PC-9 (cell line): ENCODE measurements around the gene CCNL2. TPM values are rescaled to one million over a fixed set of nuclear protein-coding genes. Genes with fewer than 3 reads are reported as not detected.

Source experiments
- BruUV-seq: library from RNA; stranded (reverse); fragments of 400-500 nt; replicated peaks from 2 replicates; lab custom pipeline; 2021; lab: Mats Ljungman, UMichigan
- CTCF ChIA-PET: fragments of 300-600 bp; sonication (Branson Sonifier 250); formaldehyde crosslinking; loops from one replicate; lab custom pipeline; 2022; ENCODE audit warnings: antibody characterized with exemption; lab: Charles Lee
- POLR2A ChIA-PET: fragments of 300-600 bp; sonication (Branson Sonifier 250); formaldehyde crosslinking; loops from one replicate; lab custom pipeline; 2022; ENCODE audit warnings: antibody characterized with exemption; ENCODE audit not compliant: unreplicated experiment; lab: Charles Lee
- DNase-seq, 2 experiments: peaks; one replicate each; pipeline versions ENCODE4 v3.0.0 to v3.0.0-alpha.2; 2015 to 2022; ENCODE audit warnings: mixed read lengths in 1 of 2
- H2AFZ ChIP-seq: fragments of 200-600 bp; sonication (generic); 2 replicates; pipeline ENCODE4 v1.8.1; 2017; ENCODE audit warnings: antibody characterized with exemption
- H3F3A ChIP-seq: fragments of 200-600 bp; sonication (generic); 2 replicates; pipeline ENCODE4 v1.8.1; 2017; ENCODE audit warnings: antibody characterized with exemption, mild to moderate bottlenecking, low read depth; ENCODE audit not compliant: insufficient read depth
- H3K27ac ChIP-seq: fragments of 200-600 bp; sonication (generic); 2 replicates; pipeline ENCODE4 v1.6.1; 2016; ENCODE audit warnings: mixed run types
- H3K27me3 ChIP-seq: fragments of 200-600 bp; sonication (generic); 2 replicates; pipeline ENCODE4 v1.6.1; 2016; ENCODE audit warnings: low read depth, mixed run types; ENCODE audit not compliant: insufficient read depth
- H3K36me3 ChIP-seq: fragments of 200-600 bp; sonication (generic); 2 replicates; pipeline ENCODE4 v1.6.1; 2016; ENCODE audit warnings: low read depth, mixed run types
- H3K4me1 ChIP-seq: fragments of 200-600 bp; sonication (generic); replicated peaks from 2 replicates; pipeline ENCODE4 v1.6.1; 2016; ENCODE audit warnings: mixed run types; ENCODE audit not compliant: insufficient read depth
- H3K4me2 ChIP-seq: fragments of 200-600 bp; sonication (generic); 2 replicates; pipeline ENCODE4 v1.6.1; 2017; ENCODE audit warnings: mixed run types
- H3K4me3 ChIP-seq: fragments of 200-600 bp; sonication (generic); 2 replicates; pipeline ENCODE4 v1.6.1; 2016; ENCODE audit warnings: mixed run types
- H3K79me2 ChIP-seq: fragments of 200-600 bp; sonication (generic); 2 replicates; pipeline ENCODE4 v1.6.1; 2017; ENCODE audit warnings: low read depth, mixed run types
- H3K9me2 ChIP-seq: fragments of 200-600 bp; sonication (generic); 2 replicates; pipeline ENCODE4 v1.8.1; 2017; ENCODE audit warnings: mild to moderate bottlenecking; ENCODE audit not compliant: insufficient read depth
- H3K9me3 ChIP-seq: fragments of 200-600 bp; sonication (generic); 2 replicates; pipeline ENCODE4 v1.8.1; 2016; ENCODE audit warnings: low read depth; ENCODE audit not compliant: insufficient read depth
- H4K20me1 ChIP-seq: fragments of 200-600 bp; sonication (generic); 2 replicates; pipeline ENCODE4 v1.8.1; 2017; ENCODE audit not compliant: insufficient read depth
- CTCF ChIP-seq: fragments of 200-600 bp; sonication (generic); conservative IDR thresholded peaks from 2 replicates; pipeline ENCODE4 v1.6.1; 2017; ENCODE audit warnings: mixed run types, antibody characterized with exemption, mild to moderate bottlenecking, moderate library complexity
- EZH2 ChIP-seq: fragments of 200-600 bp; sonication (generic); IDR thresholded peaks from 2 replicates; pipeline ENCODE4 v1.8.0; 2017; ENCODE audit warnings: antibody characterized with exemption, low read depth
- intact Hi-C: fragments of 100-400 bp; cut with micrococcal nuclease; formaldehyde crosslinking; loops from one replicate; pipeline ENCODE4 v1.10.0; 2022; ENCODE audit not compliant: unreplicated experiment
- total RNA-seq: library from RNA; stranded (reverse); gene quantifications from 2 replicates; pipeline ENCODE4 v1.2.3, GENCODE V29; 2021

Gene CCNL2
- total RNA-seq, 1 experiment from 2014 or later, result 162 TPM

GRCh38 chr1:1357871-1358432 lies 41.2 kb downstream of the CCNL2 start:
- Histone ChIP-seq H3F3A (peaks cover 33% of the 10 kb centered on the region; the same call in 1 of the 2 replicates), H3K4me3 (no peak overlapping the region), H3K27me3 (no peaks in the 10 kb centered on the region), H3K4me2 (no peak overlapping the region), H3K4me1 (peaks cover 24% of the 10 kb centered on the region), H3K36me3 (no peaks in the 10 kb centered on the region), H3K9me3 (no peaks in the 10 kb centered on the region), H2AFZ (no peak overlapping the region), H3K79me2 (no peaks in the 10 kb centered on the region), H4K20me1 (no peaks in the 10 kb centered on the region), H3K9me2 (no peaks in the 10 kb centered on the region), H3K27ac (no peak overlapping the region)
- POLR2A ChIA-PET, result no interaction called here
- DNase-seq, result peak in 1 of 2 experiments; percentile 25
- no peak for TF ChIP-seq EZH2
- no peak for TF ChIP-seq CTCF
- intact Hi-C loops, result no loop called here
- CTCF ChIA-PET, result no interaction called here
- no TSS peak for BruUV-seq

GRCh38 chr1:1356796-1357401 lies 42.2 kb downstream of the CCNL2 start:
- CTCF ChIA-PET, result no interaction called here
- peaks cover 43% of the 10 kb centered on the region; the same call in 1 of the 2 replicates for H3F3A ChIP-seq

GRCh38 chr1:1356166-1356795 lies 42.9 kb downstream of the CCNL2 start:
- Histone ChIP-seq H4K20me1 (no peaks in the 10 kb centered on the region), H3K4me1 (peaks cover 28% of the 10 kb centered on the region), H2AFZ (no peak overlapping the region), H3K4me3 (no peak overlapping the region), H3K36me3 (no peaks in the 10 kb centered on the region), H3F3A (peaks cover 48% of the 10 kb centered on the region; the same call in 1 of the 2 replicates), H3K27ac (no peak overlapping the region), H3K4me2 (no peak overlapping the region), H3K27me3 (no peaks in the 10 kb centered on the region), H3K9me3 (no peaks in the 10 kb centered on the region), H3K79me2 (0 out of 2 replicates have a peak, but pooled peaks cover 7% of the 10 kb centered on the region), H3K9me2 (no peaks in the 10 kb centered on the region)
- no peak for DNase-seq
- intact Hi-C loops, result no loop called here
- BruUV-seq, result no TSS peak
- POLR2A ChIA-PET, result no interaction called here
- no peak for TF ChIP-seq CTCF
- CTCF ChIA-PET, result no interaction called here

More at GRCh38 chr1:1356796-1357401, 42.2 kb downstream of the CCNL2 start:
- H4K20me1 ChIP-seq, result no peaks in the 10 kb centered on the region
- H3K79me2 ChIP-seq, result 0 out of 2 replicates have a peak, but pooled peaks cover 7% of the 10 kb centered on the region
- no peaks in the 10 kb centered on the region for H3K36me3 ChIP-seq
- BruUV-seq, result no TSS peak
- no peak overlapping the region for H3K4me2 ChIP-seq
- no peak overlapping the region for H3K4me3 ChIP-seq
- POLR2A ChIA-PET, result no interaction called here
- intact Hi-C loops, result no loop called here
- DNase-seq, result peak in 1 of 2 experiments; percentile 34
- H3K27ac ChIP-seq, result no peak overlapping the region
- H3K4me1 ChIP-seq, result peaks cover 24% of the 10 kb centered on the region
- no peak overlapping the region for H2AFZ ChIP-seq
- no peaks in the 10 kb centered on the region for H3K9me3 ChIP-seq
- TF ChIP-seq CTCF (no peak), EZH2 (no peak)
- no peaks in the 10 kb centered on the region for H3K27me3 ChIP-seq
- no peaks in the 10 kb centered on the region for H3K9me2 ChIP-seq
